ENCODE data around the gene HDGF. TPM values are rescaled to one million over a fixed set of nuclear protein-coding genes. Genes with fewer than 3 reads are reported as not detected.

Gene HDGF
- total and polyA plus RNA-seq, 4 donors, result 41.7 to 148 (median 119) TPM

GRCh38 chr1:156767879-156768604, 16.6 kb upstream of the HDGF start:
- Histone ChIP-seq H3K9me3 (ENCODE audit: control insufficient read depth in 4 of 4, low read length in 3 of 4) (no peaks in the 10 kb centered on the region), H3K27me3 (ENCODE audit: control insufficient read depth in 4 of 4, insufficient read depth in 4 of 4, low read length in 3 of 4) (no peaks in the 10 kb centered on the region), H3K4me3 (ENCODE audit: low read depth in 1 of 3, low read length in 3 of 3) (peak overlapping the region; percentile 72 to 98 (median 92)), H3K36me3 (ENCODE audit: control insufficient read depth in 4 of 4, insufficient read depth in 3 of 4, low read depth in 1 of 4, low read length in 3 of 4) (peaks cover 0 to 4% (median under 1%) of the 10 kb centered on the region in 4 donors), H3K9ac (ENCODE audit: low read depth in 1 of 2, low read length in 2 of 2) (peak overlapping the region; percentile 95 to 98), H3K27ac (ENCODE audit: low read depth in 1 of 2, low read length in 2 of 2) (peak overlapping the region; percentile 83 to 92), H3K4me1 (ENCODE audit: control insufficient read depth in 4 of 4, insufficient read depth in 4 of 4, low read length in 3 of 4) (peaks cover 4 to 28% (median 26%) of the 10 kb centered on the region in 4 donors)
- no peak for TF ChIP-seq NR2F2 (IDR thresholded peaks at IDR 0.05)
- no peak for TF ChIP-seq SP1 (IDR thresholded peaks at IDR 0.05)
- TF ChIP-seq RAD21 (IDR thresholded peaks at IDR 0.05), result no peak
- no peak for TF ChIP-seq YY1 (IDR thresholded peaks at IDR 0.05)
- under 1% methylated on average over 31 of the region's 31 CpGs for WGBS
- DNase-seq (ENCODE audit: low spot score), result no peak

DNA sequence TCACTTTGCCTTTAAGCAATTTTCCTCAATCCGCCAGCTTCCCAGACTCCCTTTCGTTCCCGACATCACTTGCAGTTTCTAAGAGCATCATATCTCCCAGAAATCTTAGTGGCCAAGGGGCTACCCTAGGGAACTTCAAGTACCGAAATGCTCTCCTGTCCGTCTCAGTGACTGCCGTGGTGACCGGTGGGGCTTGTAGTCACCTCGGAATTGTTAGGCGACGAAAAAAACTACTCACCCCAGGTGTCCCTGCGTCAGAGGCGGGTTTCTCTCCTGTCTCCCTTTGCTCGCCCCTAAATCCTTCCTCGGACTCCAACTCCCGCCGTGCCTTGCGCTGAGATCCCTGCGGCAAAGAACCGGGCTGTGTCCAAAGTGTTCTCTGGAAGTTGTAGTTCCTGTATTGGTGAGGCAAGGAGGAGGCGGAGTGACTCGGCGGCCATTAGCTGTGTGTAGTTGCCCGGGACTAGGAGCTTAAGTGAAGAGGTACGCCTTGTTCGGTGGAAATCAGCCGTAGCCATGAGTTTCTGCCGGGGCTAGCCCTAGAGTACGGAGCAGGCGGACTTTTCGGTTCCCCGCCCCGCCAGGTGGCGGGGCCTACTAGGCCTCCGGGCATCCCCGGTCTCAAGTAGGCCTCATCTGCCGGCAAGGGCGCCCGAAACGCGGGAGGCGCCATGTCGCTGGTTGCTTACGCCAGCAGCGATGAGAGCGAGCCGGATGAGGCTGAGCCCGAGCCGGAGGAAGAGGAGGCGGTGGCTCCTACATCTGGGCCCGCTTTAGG, 15.8 kb upstream of the HDGF start, which contains the start of gene PRCC:
PRCC (plus strand) TSS at position 435 of the 778 bp plus-strand sequence; CDS start at position 672, 237 bp downstream.
- Histone ChIP-seq H3K4me1 (ENCODE audit: control insufficient read depth in 4 of 4, insufficient read depth in 4 of 4, low read length in 3 of 4) (peaks cover 3 to 28% (median 26%) of the 10 kb centered on the region in 4 donors), H3K36me3 (ENCODE audit: control insufficient read depth in 4 of 4, insufficient read depth in 3 of 4, low read depth in 1 of 4, low read length in 3 of 4) (peaks cover 0 to 4% (median under 1%) of the 10 kb centered on the region in 4 donors), H3K9me3 (ENCODE audit: control insufficient read depth in 4 of 4, low read length in 3 of 4) (no peaks in the 10 kb centered on the region), H3K27ac (ENCODE audit: low read depth in 1 of 2, low read length in 2 of 2) (peak within 1 kb of the TSS; percentile 83 to 92), H3K4me3 (ENCODE audit: low read depth in 1 of 3, low read length in 3 of 3) (peak within 1 kb of the TSS; percentile 76 to 98 (median 92)), H3K27me3 (ENCODE audit: control insufficient read depth in 4 of 4, insufficient read depth in 4 of 4, low read length in 3 of 4) (no peaks in the 10 kb centered on the region), H3K9ac (ENCODE audit: low read depth in 1 of 2, low read length in 2 of 2) (peak within 1 kb of the TSS; percentile 95 to 98)
- WGBS, result under 1% methylated on average over 50 of the region's 50 CpGs
- peak; percentile 95 for DNase-seq (ENCODE audit: low spot score)
- peak; percentile 61 to 78 for TF ChIP-seq RXRA (IDR thresholded peaks at IDR 0.05)
- TF ChIP-seq EGR1 (IDR thresholded peaks at IDR 0.05; ENCODE audit: low read depth in 2 of 2), result peak; percentile 48 to 64
- peak; percentile 40 for TF ChIP-seq TAF1 (conservative IDR thresholded peaks at IDR 0.05)
- TF ChIP-seq SP1 (IDR thresholded peaks at IDR 0.05), result peak; percentile 89
- TF ChIP-seq, protein P1, sequence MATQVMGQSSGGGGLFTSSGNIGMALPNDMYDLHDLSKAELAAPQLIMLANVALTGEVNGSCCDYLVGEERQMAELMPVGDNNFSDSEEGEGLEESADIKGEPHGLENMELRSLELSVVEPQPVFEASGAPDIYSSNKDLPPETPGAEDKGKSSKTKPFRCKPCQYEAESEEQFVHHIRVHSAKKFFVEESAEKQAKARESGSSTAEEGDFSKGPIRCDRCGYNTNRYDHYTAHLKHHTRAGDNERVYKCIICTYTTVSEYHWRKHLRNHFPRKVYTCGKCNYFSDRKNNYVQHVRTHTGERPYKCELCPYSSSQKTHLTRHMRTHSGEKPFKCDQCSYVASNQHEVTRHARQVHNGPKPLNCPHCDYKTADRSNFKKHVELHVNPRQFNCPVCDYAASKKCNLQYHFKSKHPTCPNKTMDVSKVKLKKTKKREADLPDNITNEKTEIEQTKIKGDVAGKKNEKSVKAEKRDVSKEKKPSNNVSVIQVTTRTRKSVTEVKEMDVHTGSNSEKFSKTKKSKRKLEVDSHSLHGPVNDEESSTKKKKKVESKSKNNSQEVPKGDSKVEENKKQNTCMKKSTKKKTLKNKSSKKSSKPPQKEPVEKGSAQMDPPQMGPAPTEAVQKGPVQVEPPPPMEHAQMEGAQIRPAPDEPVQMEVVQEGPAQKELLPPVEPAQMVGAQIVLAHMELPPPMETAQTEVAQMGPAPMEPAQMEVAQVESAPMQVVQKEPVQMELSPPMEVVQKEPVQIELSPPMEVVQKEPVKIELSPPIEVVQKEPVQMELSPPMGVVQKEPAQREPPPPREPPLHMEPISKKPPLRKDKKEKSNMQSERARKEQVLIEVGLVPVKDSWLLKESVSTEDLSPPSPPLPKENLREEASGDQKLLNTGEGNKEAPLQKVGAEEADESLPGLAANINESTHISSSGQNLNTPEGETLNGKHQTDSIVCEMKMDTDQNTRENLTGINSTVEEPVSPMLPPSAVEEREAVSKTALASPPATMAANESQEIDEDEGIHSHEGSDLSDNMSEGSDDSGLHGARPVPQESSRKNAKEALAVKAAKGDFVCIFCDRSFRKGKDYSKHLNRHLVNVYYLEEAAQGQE (IDR thresholded peaks at IDR 0.05), result peak; percentile 77
- TF ChIP-seq, protein P2, sequence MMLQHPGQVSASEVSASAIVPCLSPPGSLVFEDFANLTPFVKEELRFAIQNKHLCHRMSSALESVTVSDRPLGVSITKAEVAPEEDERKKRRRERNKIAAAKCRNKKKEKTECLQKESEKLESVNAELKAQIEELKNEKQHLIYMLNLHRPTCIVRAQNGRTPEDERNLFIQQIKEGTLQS (IDR thresholded peaks at IDR 0.05), result peak; percentile 57
- TF ChIP-seq, protein P3, sequence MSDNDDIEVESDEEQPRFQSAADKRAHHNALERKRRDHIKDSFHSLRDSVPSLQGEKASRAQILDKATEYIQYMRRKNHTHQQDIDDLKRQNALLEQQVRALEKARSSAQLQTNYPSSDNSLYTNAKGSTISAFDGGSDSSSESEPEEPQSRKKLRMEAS (IDR thresholded peaks at IDR 0.05), result peak; percentile 87
- TF ChIP-seq HNF4G (IDR thresholded peaks at IDR 0.05), result peak; percentile 52
- TF ChIP-seq YY1 (IDR thresholded peaks at IDR 0.05), result peak; percentile 99
- TF ChIP-seq FOXA1 (IDR thresholded peaks at IDR 0.05), result peak; percentile 69
- TF ChIP-seq RAD21 (IDR thresholded peaks at IDR 0.05), result peak; percentile 59 to 69
- peak; percentile 32 for TF ChIP-seq FOXA2 (IDR thresholded peaks at IDR 0.05)
- TF ChIP-seq, protein P4, sequence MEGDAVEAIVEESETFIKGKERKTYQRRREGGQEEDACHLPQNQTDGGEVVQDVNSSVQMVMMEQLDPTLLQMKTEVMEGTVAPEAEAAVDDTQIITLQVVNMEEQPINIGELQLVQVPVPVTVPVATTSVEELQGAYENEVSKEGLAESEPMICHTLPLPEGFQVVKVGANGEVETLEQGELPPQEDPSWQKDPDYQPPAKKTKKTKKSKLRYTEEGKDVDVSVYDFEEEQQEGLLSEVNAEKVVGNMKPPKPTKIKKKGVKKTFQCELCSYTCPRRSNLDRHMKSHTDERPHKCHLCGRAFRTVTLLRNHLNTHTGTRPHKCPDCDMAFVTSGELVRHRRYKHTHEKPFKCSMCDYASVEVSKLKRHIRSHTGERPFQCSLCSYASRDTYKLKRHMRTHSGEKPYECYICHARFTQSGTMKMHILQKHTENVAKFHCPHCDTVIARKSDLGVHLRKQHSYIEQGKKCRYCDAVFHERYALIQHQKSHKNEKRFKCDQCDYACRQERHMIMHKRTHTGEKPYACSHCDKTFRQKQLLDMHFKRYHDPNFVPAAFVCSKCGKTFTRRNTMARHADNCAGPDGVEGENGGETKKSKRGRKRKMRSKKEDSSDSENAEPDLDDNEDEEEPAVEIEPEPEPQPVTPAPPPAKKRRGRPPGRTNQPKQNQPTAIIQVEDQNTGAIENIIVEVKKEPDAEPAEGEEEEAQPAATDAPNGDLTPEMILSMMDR (IDR thresholded peaks at IDR 0.05; ENCODE audit: low read depth, low read length, missing input control), result no peak
- peak; percentile 82 to 94 for TF ChIP-seq JUND (IDR thresholded peaks at IDR 0.05)
- TF ChIP-seq GABPA (IDR thresholded peaks at IDR 0.05 in 1 of 2, conservative IDR thresholded peaks at IDR 0.05 in 1 of 2), result peak; percentile 51 to 96
- TF ChIP-seq ZBTB33 (IDR thresholded peaks at IDR 0.05), result peak; percentile 96
- TF ChIP-seq HNF4A (conservative IDR thresholded peaks at IDR 0.05), result peak; percentile 50 to 83
- peak; percentile 60 for TF ChIP-seq NR2F2 (IDR thresholded peaks at IDR 0.05)
